Prostate gland (tissue), 2 donors: ENCODE results near the gene DNAJB12. TPM values are rescaled to one million over a fixed set of nuclear protein-coding genes. Genes with fewer than 3 reads are reported as not detected.
"Not testable (repeated sequence)": the region's sequence is repeated elsewhere in the genome, so short reads cannot be mapped to it uniquely, and the experiment has no call there.

Experiments used
- DNase-seq: peaks from one replicate; pipeline ENCODE4 v3.0.0-alpha.2; 2019; ENCODE audit warnings: low spot score
- H3K27ac ChIP-seq, 2 donors: fragments of 200-600 bp; sonication (generic); 2 replicates each; pipeline ENCODE4 v1.5.1; 2017 to 2019
- H3K27me3 ChIP-seq: fragments of 200-600 bp; sonication (generic); replicated peaks from 2 replicates; pipeline ENCODE4 v1.5.1; 2019; ENCODE audit not compliant: insufficient read depth
- H3K36me3 ChIP-seq, 2 donors: fragments of 200-600 bp; sonication (generic); 1 replicate in 1 of 2; 2 replicates in 1 of 2; pipeline versions ENCODE4 v1.5.1 to v1.8.1; 2017 to 2019
- H3K4me1 ChIP-seq: fragments of 200-600 bp; sonication (generic); replicated peaks from 2 replicates; pipeline ENCODE4 v1.5.1; 2019
- H3K4me3 ChIP-seq, 2 donors: fragments of 200-600 bp; sonication (generic); 2 replicates each; pipeline ENCODE4 v1.5.1; 2017 to 2019
- H3K9me3 ChIP-seq: fragments of 200-600 bp; sonication (generic); 2 replicates; pipeline ENCODE4 v1.5.1; 2017
- CTCF ChIP-seq, 4 experiments: fragments of 200-600 bp in 2 of 4; fragments of 450-650 bp in 2 of 4; sonication (generic) in 2 of 4; IDR thresholded peaks; 1 replicate in 3 of 4; 2 replicates in 1 of 4; pipeline ENCODE4 v1.5.1; 2016 to 2019; ENCODE audit warnings: antibody characterized with exemption in 4 of 4, mild to moderate bottlenecking in 2 of 4, moderate library complexity in 2 of 4
- POLR2A ChIP-seq: fragments of 450-650 bp; IDR thresholded peaks from one replicate; pipeline ENCODE4 v1.6.1; 2016; ENCODE audit warnings: antibody characterized with exemption, mild to moderate bottlenecking
- POLR2AphosphoS5 ChIP-seq: sonication (generic); formaldehyde crosslinking; IDR thresholded peaks from one replicate; pipeline ENCODE4 v1.6.1; 2017; ENCODE audit warnings: antibody characterized with exemption
- WGBS: methylation state at CpG from one replicate; pipeline ENCODE4 v1.1.5; 2018; 5-methylcytosine and 5-hydroxymethylcytosine counted together
- intact Hi-C: fragments of 100-400 bp; cut with DNase I; formaldehyde crosslinking; loops from one replicate; pipeline ENCODE4 v1.14.2; 2022
- total RNA-seq, 2 donors: library from RNA; depleted of rRNA; stranded (reverse); fragments of >200 nt; gene quantifications; one replicate each; pipeline ENCODE4 v1.1.0, GENCODE V29; 2016

DNAJB12 gene
- total RNA-seq, 2 donors from 2014 or later: 33.0 to 55.9 TPM

- not testable (repeated sequence) for H3K27me3 ChIP-seq, H3K36me3 ChIP-seq, H3K4me3 ChIP-seq, H3K9me3 ChIP-seq
- Histone ChIP-seq H3K27ac (peak overlapping the region; percentile 57), H3K4me1 (peaks cover 15% of the 10 kb centered on the region)
- TF ChIP-seq CTCF (IDR thresholded peaks at IDR 0.05) (peak in 2 of 4 experiments; percentile 2 to 33), POLR2A (peak; percentile 28), POLR2AphosphoS5 (peak; percentile 36)
- WGBS: 64% methylated on average over 40 of the region's 49 CpGs
- DNase-seq: peak; percentile 56
- intact Hi-C loops: loop anchor here (5.0 kb wide), 1 partner anchor 363 kb away; the partner anchor contains the start of gene CHST3
These were observed 29.2 kb downstream of the DNAJB12 start for GRCh38 chr10:72325243-72326175.

GRCh38 chr10:72323771-72324191 is 30.9 kb downstream of the DNAJB12 start:
- no peak overlapping the region for H3K4me3 ChIP-seq
- peaks cover 22% of the 10 kb centered on the region for H3K4me1 ChIP-seq
- no peak for TF ChIP-seq POLR2A
- TF ChIP-seq POLR2AphosphoS5: no peak
- peak overlapping the region in 1 of 2 donors; percentile 81 for H3K27ac ChIP-seq
- no peaks in the 10 kb centered on the region for H3K27me3 ChIP-seq
- intact Hi-C loops: no loop called here
- H3K36me3 ChIP-seq: no peaks in the 10 kb centered on the region
- 55% methylated on average over 11 of the region's 12 CpGs for WGBS
- H3K9me3 ChIP-seq: no peaks in the 10 kb centered on the region
- DNase-seq: no peak

GRCh38 chr10:72323108-72323749 is 31.5 kb downstream of the DNAJB12 start:
- Histone ChIP-seq H3K27ac (peak overlapping the region; percentile 36 to 81), H3K4me1 (peaks cover 19% of the 10 kb centered on the region), H3K9me3 (no peaks in the 10 kb centered on the region), H3K4me3 (no peak overlapping the region), H3K27me3 (no peaks in the 10 kb centered on the region), H3K36me3 (no peaks in the 10 kb centered on the region)
- WGBS: 88% methylated on average over 10 of the region's 10 CpGs
- intact Hi-C loops: no loop called here
- DNase-seq: no peak
- TF ChIP-seq CTCF (IDR thresholded peaks at IDR 0.05) (no peak), POLR2A (no peak), POLR2AphosphoS5 (no peak)

- Histone ChIP-seq H3K4me3 (no peak overlapping the region), H3K9me3 (no peaks in the 10 kb centered on the region), H3K27me3 (no peaks in the 10 kb centered on the region), H3K36me3 (no peaks in the 10 kb centered on the region), H3K4me1 (peaks cover 19% of the 10 kb centered on the region), H3K27ac (peak overlapping the region; percentile 36 to 81)
- TF ChIP-seq POLR2A (no peak), POLR2AphosphoS5 (peak; percentile 50)
- intact Hi-C loops: no loop called here
- 80% methylated on average over 16 of the region's 16 CpGs for WGBS
- DNase-seq: peak; percentile 50
These were observed 32.2 kb downstream of the DNAJB12 start for GRCh38 chr10:72322280-72323058.

- Histone ChIP-seq H3K27me3 (no peaks in the 10 kb centered on the region), H3K9me3 (no peaks in the 10 kb centered on the region), H3K36me3 (no peaks in the 10 kb centered on the region), H3K4me3 (no peak overlapping the region), H3K27ac (peak overlapping the region; percentile 36 to 81), H3K4me1 (peaks cover 19% of the 10 kb centered on the region)
- DNase-seq: no peak
- no peak for TF ChIP-seq POLR2AphosphoS5
- TF ChIP-seq CTCF (IDR thresholded peaks at IDR 0.05): no peak
- TF ChIP-seq POLR2A: no peak
- 88% methylated on average over 3 of the region's 3 CpGs for WGBS
- intact Hi-C loops: no loop called here
These were observed 32.8 kb downstream of the DNAJB12 start for GRCh38 chr10:72322030-72322279.
